HEK293 (cell line): Measurements from ENCODE around the gene NAA25.
A peak's percentile ranks its signal among the peaks of the same experiment; 100 is the strongest.

ENCODE experiments used
- BCL11B ChIP-seq: fragments of 450-650 bp; formaldehyde crosslinking; IDR thresholded peaks from 2 replicates; pipeline ENCODE4 v1.5.1; 2016; ENCODE audit warnings: low read depth, missing biosample characterization, missing genetic modification characterization
- INSM2 ChIP-seq: fragments of 450-650 bp; formaldehyde crosslinking; IDR thresholded peaks from 2 replicates; pipeline ENCODE4 v1.5.1; 2016; ENCODE audit warnings: missing biosample characterization, missing genetic modification characterization
- MYNN ChIP-seq: fragments of 450-650 bp; formaldehyde crosslinking; IDR thresholded peaks from 2 replicates; pipeline ENCODE4 v1.5.1; 2016; ENCODE audit warnings: missing biosample characterization, missing genetic modification characterization, borderline replicate concordance
- MZF1 ChIP-seq: fragments of 450-650 bp; formaldehyde crosslinking; IDR thresholded peaks from 2 replicates; pipeline ENCODE4 v1.5.1; 2017; ENCODE audit warnings: missing biosample characterization, missing genetic modification characterization, borderline replicate concordance
- OVOL3 ChIP-seq: fragments of 450-650 bp; formaldehyde crosslinking; IDR thresholded peaks from 2 replicates; pipeline ENCODE4 v1.5.1; 2016; ENCODE audit warnings: missing biosample characterization, missing genetic modification characterization
- SALL2 ChIP-seq: fragments of 450-650 bp; formaldehyde crosslinking; IDR thresholded peaks from 2 replicates; pipeline ENCODE4 v1.5.0; 2017; ENCODE audit warnings: missing biosample characterization, mild to moderate bottlenecking, missing genetic modification characterization, borderline replicate concordance
- TRIM28 ChIP-seq: IDR thresholded peaks from 2 replicates; pipeline ENCODE4 v1.6.1; 2011; ENCODE audit warnings: low read length, control low read depth, borderline replicate concordance
- WT1 ChIP-seq: fragments of 450-650 bp; formaldehyde crosslinking; IDR thresholded peaks from 2 replicates; pipeline ENCODE4 v1.5.1; 2016; ENCODE audit warnings: missing biosample characterization, missing genetic modification characterization
- YY2 ChIP-seq: fragments of 450-650 bp; formaldehyde crosslinking; IDR thresholded peaks from 2 replicates; pipeline ENCODE4 v1.5.1; 2016; ENCODE audit warnings: missing biosample characterization, missing genetic modification characterization
- ZBTB10 ChIP-seq: fragments of 450-650 bp; formaldehyde crosslinking; IDR thresholded peaks from 2 replicates; pipeline ENCODE4 v1.5.1; 2016; ENCODE audit warnings: missing biosample characterization, missing genetic modification characterization
- ZBTB21 ChIP-seq: fragments of 450-650 bp; formaldehyde crosslinking; IDR thresholded peaks from 2 replicates; pipeline ENCODE4 v1.5.1; 2017; ENCODE audit warnings: missing biosample characterization, missing genetic modification characterization
- ZNF146 ChIP-seq: fragments of 450-650 bp; formaldehyde crosslinking; IDR thresholded peaks from 2 replicates; pipeline ENCODE4 v1.5.1; 2016; ENCODE audit warnings: missing biosample characterization, missing genetic modification characterization
- ZNF19 ChIP-seq: fragments of 450-650 bp; formaldehyde crosslinking; IDR thresholded peaks from 2 replicates; pipeline ENCODE4; 2016; ENCODE audit warnings: missing biosample characterization, missing genetic modification characterization, low read depth
- ZNF37A ChIP-seq: fragments of 450-650 bp; IDR thresholded peaks from 2 replicates; pipeline ENCODE4 v1.5.1; 2018; ENCODE audit warnings: missing biosample characterization, missing genetic modification characterization
- ZNF394 ChIP-seq: fragments of 450-650 bp; formaldehyde crosslinking; IDR thresholded peaks from 2 replicates; pipeline ENCODE4 v1.5.1; 2016; ENCODE audit warnings: missing biosample characterization, missing genetic modification characterization, mild to moderate bottlenecking, moderate library complexity, borderline replicate concordance
- ZNF555 ChIP-seq: fragments of 450-650 bp; formaldehyde crosslinking; conservative IDR thresholded peaks from 2 replicates; pipeline ENCODE4 v1.5.1; 2017; ENCODE audit warnings: missing biosample characterization, mild to moderate bottlenecking, missing genetic modification characterization, inconsistent platforms
- ZNF600 ChIP-seq: fragments of 450-650 bp; formaldehyde crosslinking; IDR thresholded peaks from 2 replicates; pipeline ENCODE4 v1.5.1; 2016; ENCODE audit warnings: missing biosample characterization, missing genetic modification characterization
- ZNF660 ChIP-seq: fragments of 450-650 bp; IDR thresholded peaks from 2 replicates; pipeline ENCODE4 v1.5.1; 2018; ENCODE audit warnings: missing biosample characterization, mild to moderate bottlenecking, missing genetic modification characterization
- ZNF843 ChIP-seq: fragments of 450-650 bp; formaldehyde crosslinking; IDR thresholded peaks from 2 replicates; pipeline ENCODE4 v1.5.1; 2016; ENCODE audit warnings: missing biosample characterization, missing genetic modification characterization
- TF ChIP-seq, protein P1 (sequence below): fragments of 450-650 bp; formaldehyde crosslinking; conservative IDR thresholded peaks from 2 replicates; pipeline ENCODE4 v1.5.1; 2016; ENCODE audit warnings: low read depth, missing biosample characterization, missing genetic modification characterization
- TF ChIP-seq, protein P2 (sequence below): fragments of 450-650 bp; formaldehyde crosslinking; IDR thresholded peaks from 2 replicates; pipeline ENCODE4 v1.5.1; 2016; ENCODE audit warnings: missing biosample characterization, missing genetic modification characterization, borderline replicate concordance
- TF ChIP-seq, protein P3 (sequence below): IDR thresholded peaks from 2 replicates; pipeline ENCODE4 v1.6.1; 2011; ENCODE audit warnings: mild to moderate bottlenecking, low read depth, low read length, borderline replicate concordance

The NAA25 gene

GRCh38 chr12:112012775-112013600, 95.6 kb downstream of the NAA25 start, which contains the start of the genes ERP29 and TMEM116 (continued):
- TF ChIP-seq YY2 (tag by site-specific recombination) (peak; percentile 72; the same call in 1 of the 2 replicates), TRIM28 (no peak), ZNF37A (tag by site-specific recombination) (no peak), ZNF19 (tag by site-specific recombination) (no peak), INSM2 (tag by site-specific recombination) (peak; percentile 65; the same call in 1 of the 2 replicates), ZNF843 (tag by site-specific recombination) (peak; percentile 12), ZNF146 (tag by site-specific recombination) (no peak), ZNF555 (tag by site-specific recombination) (no peak), ZBTB10 (tag by site-specific recombination) (peak; percentile 96), ZNF660 (tag by site-specific recombination) (peak; percentile 71; the same call in 1 of the 2 replicates), ZBTB21 (tag by site-specific recombination) (peak; percentile 51; the same call in 1 of the 2 replicates), MYNN (tag by site-specific recombination) (no peak), WT1 (tag by site-specific recombination) (peak; percentile 43), BCL11B (tag by site-specific recombination) (no peak), SALL2 (tag by site-specific recombination) (no peak), ZNF600 (tag by site-specific recombination) (peak; percentile 87), MZF1 (0 out of 2 replicates have a peak, but pooled peaks have one; percentile 20), ZNF394 (tag by site-specific recombination) (peak; percentile 52; the same call in 1 of the 2 replicates), OVOL3 (0 out of 2 replicates have a peak, but pooled peaks have one; percentile 73)
- TF ChIP-seq, protein P1, sequence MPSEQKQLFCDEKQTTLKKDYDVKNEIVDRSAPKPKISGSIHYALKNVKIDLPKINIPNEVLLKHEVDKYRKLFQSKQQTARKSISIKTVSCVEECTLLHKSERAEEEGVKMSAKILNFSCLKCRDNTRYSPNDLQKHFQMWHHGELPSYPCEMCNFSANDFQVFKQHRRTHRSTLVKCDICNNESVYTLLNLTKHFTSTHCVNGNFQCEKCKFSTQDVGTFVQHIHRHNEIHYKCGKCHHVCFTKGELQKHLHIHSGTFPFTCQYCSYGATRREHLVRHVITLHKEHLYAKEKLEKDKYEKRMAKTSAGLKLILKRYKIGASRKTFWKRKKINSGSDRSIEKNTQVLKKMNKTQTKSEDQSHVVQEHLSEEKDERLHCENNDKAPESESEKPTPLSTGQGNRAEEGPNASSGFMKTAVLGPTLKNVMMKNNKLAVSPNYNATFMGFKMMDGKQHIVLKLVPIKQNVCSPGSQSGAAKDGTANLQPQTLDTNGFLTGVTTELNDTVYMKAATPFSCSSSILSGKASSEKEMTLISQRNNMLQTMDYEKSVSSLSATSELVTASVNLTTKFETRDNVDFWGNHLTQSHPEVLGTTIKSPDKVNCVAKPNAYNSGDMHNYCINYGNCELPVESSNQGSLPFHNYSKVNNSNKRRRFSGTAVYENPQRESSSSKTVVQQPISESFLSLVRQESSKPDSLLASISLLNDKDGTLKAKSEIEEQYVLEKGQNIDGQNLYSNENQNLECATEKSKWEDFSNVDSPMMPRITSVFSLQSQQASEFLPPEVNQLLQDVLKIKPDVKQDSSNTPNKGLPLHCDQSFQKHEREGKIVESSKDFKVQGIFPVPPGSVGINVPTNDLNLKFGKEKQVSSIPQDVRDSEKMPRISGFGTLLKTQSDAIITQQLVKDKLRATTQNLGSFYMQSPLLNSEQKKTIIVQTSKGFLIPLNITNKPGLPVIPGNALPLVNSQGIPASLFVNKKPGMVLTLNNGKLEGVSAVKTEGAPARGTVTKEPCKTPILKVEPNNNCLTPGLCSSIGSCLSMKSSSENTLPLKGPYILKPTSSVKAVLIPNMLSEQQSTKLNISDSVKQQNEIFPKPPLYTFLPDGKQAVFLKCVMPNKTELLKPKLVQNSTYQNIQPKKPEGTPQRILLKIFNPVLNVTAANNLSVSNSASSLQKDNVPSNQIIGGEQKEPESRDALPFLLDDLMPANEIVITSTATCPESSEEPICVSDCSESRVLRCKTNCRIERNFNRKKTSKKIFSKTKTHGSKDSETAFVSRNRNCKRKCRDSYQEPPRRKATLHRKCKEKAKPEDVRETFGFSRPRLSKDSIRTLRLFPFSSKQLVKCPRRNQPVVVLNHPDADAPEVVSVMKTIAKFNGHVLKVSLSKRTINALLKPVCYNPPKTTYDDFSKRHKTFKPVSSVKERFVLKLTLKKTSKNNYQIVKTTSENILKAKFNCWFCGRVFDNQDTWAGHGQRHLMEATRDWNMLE: peak; percentile 46; the same call in 1 of the 2 replicates
- TF ChIP-seq, protein P2, sequence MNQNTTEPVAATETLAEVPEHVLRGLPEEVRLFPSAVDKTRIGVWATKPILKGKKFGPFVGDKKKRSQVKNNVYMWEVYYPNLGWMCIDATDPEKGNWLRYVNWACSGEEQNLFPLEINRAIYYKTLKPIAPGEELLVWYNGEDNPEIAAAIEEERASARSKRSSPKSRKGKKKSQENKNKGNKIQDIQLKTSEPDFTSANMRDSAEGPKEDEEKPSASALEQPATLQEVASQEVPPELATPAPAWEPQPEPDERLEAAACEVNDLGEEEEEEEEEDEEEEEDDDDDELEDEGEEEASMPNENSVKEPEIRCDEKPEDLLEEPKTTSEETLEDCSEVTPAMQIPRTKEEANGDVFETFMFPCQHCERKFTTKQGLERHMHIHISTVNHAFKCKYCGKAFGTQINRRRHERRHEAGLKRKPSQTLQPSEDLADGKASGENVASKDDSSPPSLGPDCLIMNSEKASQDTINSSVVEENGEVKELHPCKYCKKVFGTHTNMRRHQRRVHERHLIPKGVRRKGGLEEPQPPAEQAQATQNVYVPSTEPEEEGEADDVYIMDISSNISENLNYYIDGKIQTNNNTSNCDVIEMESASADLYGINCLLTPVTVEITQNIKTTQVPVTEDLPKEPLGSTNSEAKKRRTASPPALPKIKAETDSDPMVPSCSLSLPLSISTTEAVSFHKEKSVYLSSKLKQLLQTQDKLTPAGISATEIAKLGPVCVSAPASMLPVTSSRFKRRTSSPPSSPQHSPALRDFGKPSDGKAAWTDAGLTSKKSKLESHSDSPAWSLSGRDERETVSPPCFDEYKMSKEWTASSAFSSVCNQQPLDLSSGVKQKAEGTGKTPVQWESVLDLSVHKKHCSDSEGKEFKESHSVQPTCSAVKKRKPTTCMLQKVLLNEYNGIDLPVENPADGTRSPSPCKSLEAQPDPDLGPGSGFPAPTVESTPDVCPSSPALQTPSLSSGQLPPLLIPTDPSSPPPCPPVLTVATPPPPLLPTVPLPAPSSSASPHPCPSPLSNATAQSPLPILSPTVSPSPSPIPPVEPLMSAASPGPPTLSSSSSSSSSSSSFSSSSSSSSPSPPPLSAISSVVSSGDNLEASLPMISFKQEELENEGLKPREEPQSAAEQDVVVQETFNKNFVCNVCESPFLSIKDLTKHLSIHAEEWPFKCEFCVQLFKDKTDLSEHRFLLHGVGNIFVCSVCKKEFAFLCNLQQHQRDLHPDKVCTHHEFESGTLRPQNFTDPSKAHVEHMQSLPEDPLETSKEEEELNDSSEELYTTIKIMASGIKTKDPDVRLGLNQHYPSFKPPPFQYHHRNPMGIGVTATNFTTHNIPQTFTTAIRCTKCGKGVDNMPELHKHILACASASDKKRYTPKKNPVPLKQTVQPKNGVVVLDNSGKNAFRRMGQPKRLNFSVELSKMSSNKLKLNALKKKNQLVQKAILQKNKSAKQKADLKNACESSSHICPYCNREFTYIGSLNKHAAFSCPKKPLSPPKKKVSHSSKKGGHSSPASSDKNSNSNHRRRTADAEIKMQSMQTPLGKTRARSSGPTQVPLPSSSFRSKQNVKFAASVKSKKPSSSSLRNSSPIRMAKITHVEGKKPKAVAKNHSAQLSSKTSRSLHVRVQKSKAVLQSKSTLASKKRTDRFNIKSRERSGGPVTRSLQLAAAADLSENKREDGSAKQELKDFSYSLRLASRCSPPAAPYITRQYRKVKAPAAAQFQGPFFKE (tag by site-specific recombination): no peak
- TF ChIP-seq, protein P3, sequence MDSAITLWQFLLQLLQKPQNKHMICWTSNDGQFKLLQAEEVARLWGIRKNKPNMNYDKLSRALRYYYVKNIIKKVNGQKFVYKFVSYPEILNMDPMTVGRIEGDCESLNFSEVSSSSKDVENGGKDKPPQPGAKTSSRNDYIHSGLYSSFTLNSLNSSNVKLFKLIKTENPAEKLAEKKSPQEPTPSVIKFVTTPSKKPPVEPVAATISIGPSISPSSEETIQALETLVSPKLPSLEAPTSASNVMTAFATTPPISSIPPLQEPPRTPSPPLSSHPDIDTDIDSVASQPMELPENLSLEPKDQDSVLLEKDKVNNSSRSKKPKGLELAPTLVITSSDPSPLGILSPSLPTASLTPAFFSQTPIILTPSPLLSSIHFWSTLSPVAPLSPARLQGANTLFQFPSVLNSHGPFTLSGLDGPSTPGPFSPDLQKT: no peak
